OCI-LY1 (cell line): ENCODE measurements around the gene BLOC1S1.

Experiments
- H2AFZ ChIP-seq: fragments of 200-600 bp; sonication (generic), shearing (Covaris generic); 2 replicates; pipeline ENCODE4 v1.6.0; 2014; ENCODE audit warnings: antibody characterized with exemption, mild to moderate bottlenecking, low read length
- H3F3A ChIP-seq: fragments of 200-600 bp; sonication (generic), shearing (Covaris generic); 2 replicates; pipeline ENCODE4 v1.6.0; 2014; ENCODE audit warnings: mild to moderate bottlenecking, antibody characterized with exemption, low read length, moderate library complexity; ENCODE audit not compliant: insufficient read depth
- H3K27ac ChIP-seq: fragments of 200-600 bp; sonication (generic); 2 replicates; pipeline ENCODE4 v1.5.1; 2014; ENCODE audit warnings: low read length, mixed run types, mild to moderate bottlenecking, low read depth; ENCODE audit not compliant: poor library complexity, severe bottlenecking
- H3K27me3 ChIP-seq: fragments of 200-600 bp; sonication (generic); 2 replicates; pipeline ENCODE4 v1.6.0; 2014; ENCODE audit warnings: antibody characterized with exemption, mild to moderate bottlenecking, low read length, moderate library complexity; ENCODE audit not compliant: insufficient read depth
- H3K36me3 ChIP-seq: fragments of 200-600 bp; sonication (generic); 2 replicates; pipeline ENCODE4 v1.6.1; 2014; ENCODE audit warnings: mild to moderate bottlenecking, antibody characterized with exemption, low read length, moderate library complexity, mixed read lengths; ENCODE audit not compliant: insufficient read depth
- H3K4me1 ChIP-seq: fragments of 200-600 bp; sonication (generic); 2 replicates; pipeline ENCODE4 v1.5.1; 2014; ENCODE audit warnings: mild to moderate bottlenecking, low read length, moderate library complexity; ENCODE audit not compliant: insufficient read depth, severe bottlenecking
- H3K4me2 ChIP-seq: fragments of 200-600 bp; sonication (generic), shearing (Covaris generic); 2 replicates; pipeline ENCODE4 v1.6.1; 2014; ENCODE audit warnings: low read length
- H3K4me3 ChIP-seq: fragments of 200-600 bp; sonication (generic); 2 replicates; pipeline ENCODE4 v1.5.1; 2014; ENCODE audit warnings: low read length, low read depth, mild to moderate bottlenecking, mixed read lengths; ENCODE audit not compliant: poor library complexity, severe bottlenecking
- H3K79me2 ChIP-seq: fragments of 200-600 bp; shearing (Covaris generic); 2 replicates; pipeline ENCODE4 v1.6.1; 2016; ENCODE audit warnings: mixed run types, low read length, mixed read lengths; ENCODE audit not compliant: insufficient read depth
- H3K9ac ChIP-seq: fragments of 200-600 bp; sonication (generic), shearing (Covaris generic); 2 replicates; pipeline ENCODE4 v1.6.1; 2014; ENCODE audit warnings: mild to moderate bottlenecking, low read length, mixed read lengths
- H3K9me2 ChIP-seq: fragments of 200-600 bp; sonication (generic), shearing (Covaris generic); 2 replicates; pipeline ENCODE4 v1.6.1; 2014; ENCODE audit warnings: low read depth, mild to moderate bottlenecking, low read length, mixed read lengths
- H3K9me3 ChIP-seq: fragments of 200-600 bp; shearing (Covaris generic); 2 replicates; pipeline ENCODE4 v1.6.1; 2014; ENCODE audit warnings: low read length, mixed read lengths
- H4K20me1 ChIP-seq: fragments of 200-600 bp; sonication (generic), shearing (Covaris generic); 2 replicates; pipeline ENCODE4 v1.6.0; 2016; ENCODE audit warnings: mild to moderate bottlenecking, low read length; ENCODE audit not compliant: insufficient read depth
- EZH2 ChIP-seq: fragments of 200-600 bp; sonication (generic), shearing (Covaris generic); IDR thresholded peaks from 2 replicates; pipeline ENCODE4 v1.8.0; 2017; ENCODE audit warnings: borderline replicate concordance, mixed run types, mild to moderate bottlenecking, antibody characterized with exemption, low read length, moderate library complexity, mixed read lengths
- TF ChIP-seq, protein P1 (sequence below): fragments of 200-600 bp; sonication (generic), shearing (Covaris generic); IDR thresholded peaks from 2 replicates; pipeline ENCODE4 v1.5.1; 2017; ENCODE audit warnings: mild to moderate bottlenecking, antibody characterized with exemption, low read length, moderate library complexity, mixed read lengths

The BLOC1S1 gene

DNA sequence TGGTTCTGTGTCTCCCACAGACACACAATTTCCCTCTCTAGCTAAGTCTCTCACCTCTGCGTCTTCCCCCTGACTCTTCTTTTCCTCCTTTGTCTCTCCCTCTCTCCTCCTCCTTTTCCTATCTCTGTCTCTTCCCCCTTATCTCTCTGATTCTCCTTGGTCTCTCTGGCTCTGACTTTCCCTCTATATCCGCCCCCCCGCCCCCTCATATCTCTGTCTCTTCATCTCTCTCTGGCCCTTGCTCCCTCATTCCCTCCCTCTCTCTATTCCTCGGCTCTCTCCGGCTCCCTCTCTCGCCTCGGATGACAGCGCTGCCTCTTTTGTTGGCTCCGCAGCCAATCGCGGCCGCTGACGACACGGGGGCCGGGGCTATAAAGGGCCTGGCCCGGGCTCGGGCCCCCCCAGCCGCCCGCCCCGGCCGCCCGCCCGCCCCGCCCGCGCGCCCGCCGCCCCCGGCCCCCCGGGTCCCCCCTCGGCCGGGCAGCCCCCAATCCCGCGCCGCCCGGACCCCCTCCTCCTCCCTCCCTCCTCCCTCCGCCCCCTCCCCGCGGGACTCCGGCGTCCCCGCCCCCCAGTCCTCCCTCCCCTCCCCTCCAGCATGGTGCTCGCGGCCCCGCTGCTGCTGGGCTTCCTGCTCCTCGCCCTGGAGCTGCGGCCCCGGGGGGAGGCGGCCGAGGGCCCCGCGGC is 27.0 kb downstream of the BLOC1S1 start, which contains the start of gene GDF11:
GDF11 (plus strand) TSS at position 404 of the 687 bp plus-strand sequence; CDS start at position 599, 195 bp downstream.
- Histone ChIP-seq H4K20me1 (no peaks in the 10 kb centered on the region), H3K79me2 (no peaks in the 10 kb centered on the region), H3K9me2 (no peaks in the 10 kb centered on the region), H3K9me3 (no peaks in the 10 kb centered on the region), H3K27ac (no peak within 1 kb of the TSS), H3K4me2 (peak within 1 kb of the TSS; percentile 92), H3K4me3 (peak within 1 kb of the TSS; percentile 66), H3K36me3 (no peaks in the 10 kb centered on the region), H3K4me1 (peaks cover 42% of the 10 kb centered on the region), H3K9ac (peak within 1 kb of the TSS; percentile 60), H3F3A (no peaks in the 10 kb centered on the region), H2AFZ (no peak within 1 kb of the TSS), H3K27me3 (peaks cover 7% of the 10 kb centered on the region)
- TF ChIP-seq, protein P1, sequence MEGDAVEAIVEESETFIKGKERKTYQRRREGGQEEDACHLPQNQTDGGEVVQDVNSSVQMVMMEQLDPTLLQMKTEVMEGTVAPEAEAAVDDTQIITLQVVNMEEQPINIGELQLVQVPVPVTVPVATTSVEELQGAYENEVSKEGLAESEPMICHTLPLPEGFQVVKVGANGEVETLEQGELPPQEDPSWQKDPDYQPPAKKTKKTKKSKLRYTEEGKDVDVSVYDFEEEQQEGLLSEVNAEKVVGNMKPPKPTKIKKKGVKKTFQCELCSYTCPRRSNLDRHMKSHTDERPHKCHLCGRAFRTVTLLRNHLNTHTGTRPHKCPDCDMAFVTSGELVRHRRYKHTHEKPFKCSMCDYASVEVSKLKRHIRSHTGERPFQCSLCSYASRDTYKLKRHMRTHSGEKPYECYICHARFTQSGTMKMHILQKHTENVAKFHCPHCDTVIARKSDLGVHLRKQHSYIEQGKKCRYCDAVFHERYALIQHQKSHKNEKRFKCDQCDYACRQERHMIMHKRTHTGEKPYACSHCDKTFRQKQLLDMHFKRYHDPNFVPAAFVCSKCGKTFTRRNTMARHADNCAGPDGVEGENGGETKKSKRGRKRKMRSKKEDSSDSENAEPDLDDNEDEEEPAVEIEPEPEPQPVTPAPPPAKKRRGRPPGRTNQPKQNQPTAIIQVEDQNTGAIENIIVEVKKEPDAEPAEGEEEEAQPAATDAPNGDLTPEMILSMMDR, result no peak
- TF ChIP-seq EZH2, result no peak

GRCh38 chr12:55743406-55744339 is 27.8 kb downstream of the BLOC1S1 start:
- H3K79me2 ChIP-seq, result no peaks in the 10 kb centered on the region
- no peaks in the 10 kb centered on the region for H3K9me2 ChIP-seq
- peaks cover 7% of the 10 kb centered on the region for H3K27me3 ChIP-seq
- peak overlapping the region; percentile 92 for H3K4me2 ChIP-seq
- no peak overlapping the region for H3K27ac ChIP-seq
- no peaks in the 10 kb centered on the region for H3F3A ChIP-seq
- H3K36me3 ChIP-seq, result no peaks in the 10 kb centered on the region
- TF ChIP-seq, protein P1, result peak; percentile 10; the same call in 1 of the 2 replicates
- no peak for TF ChIP-seq EZH2
- no peaks in the 10 kb centered on the region for H3K9me3 ChIP-seq
- peak overlapping the region; percentile 60 for H3K9ac ChIP-seq
- H4K20me1 ChIP-seq, result no peaks in the 10 kb centered on the region
- H3K4me1 ChIP-seq, result peaks cover 34% of the 10 kb centered on the region
- no peak overlapping the region for H2AFZ ChIP-seq
- peak overlapping the region; percentile 66 for H3K4me3 ChIP-seq

- H2AFZ ChIP-seq, result no peak overlapping the region
- H3K36me3 ChIP-seq, result no peaks in the 10 kb centered on the region
- H4K20me1 ChIP-seq, result no peaks in the 10 kb centered on the region
- H3K27me3 ChIP-seq, result peaks cover 7% of the 10 kb centered on the region
- no peaks in the 10 kb centered on the region for H3F3A ChIP-seq
- H3K4me3 ChIP-seq, result peak overlapping the region; percentile 66
- H3K4me1 ChIP-seq, result peaks cover 34% of the 10 kb centered on the region
- H3K9ac ChIP-seq, result peak overlapping the region; percentile 60; the same call in 1 of the 2 replicates
- TF ChIP-seq, protein P1, result no peak
- no peak for TF ChIP-seq EZH2
- peak overlapping the region; percentile 92 for H3K4me2 ChIP-seq
- no peaks in the 10 kb centered on the region for H3K79me2 ChIP-seq
- H3K9me2 ChIP-seq, result no peaks in the 10 kb centered on the region
- no peaks in the 10 kb centered on the region for H3K9me3 ChIP-seq
- H3K27ac ChIP-seq, result no peak overlapping the region
These were observed 28.6 kb downstream of the BLOC1S1 start for GRCh38 chr12:55744340-55745030.
